ES-I3 (cell line): ENCODE results near the gene XAB2.

Experiments used
- H3K36me3 ChIP-seq: 2 replicates; pipeline ENCODE4 v1.6.1; 2013; ENCODE audit warnings: mild to moderate bottlenecking, low read length, control low read depth, moderate library complexity; ENCODE audit not compliant: insufficient read depth
- H3K4me1 ChIP-seq: 2 replicates; pipeline ENCODE4 v1.6.1; 2013; ENCODE audit warnings: mild to moderate bottlenecking, control low read depth, low read length; ENCODE audit not compliant: insufficient read depth
- H3K9ac ChIP-seq: 2 replicates; pipeline ENCODE4 v1.6.1; 2013; ENCODE audit warnings: low read depth, mild to moderate bottlenecking, low read length, moderate library complexity
- H3K9me3 ChIP-seq: 2 replicates; pipeline ENCODE4 v1.6.1; 2013; ENCODE audit warnings: mild to moderate bottlenecking, low read length, moderate library complexity; ENCODE audit not compliant: control insufficient read depth, insufficient read depth

XAB2 gene

GRCh38 chr19:7661744-7662538, 32.6 kb upstream of the XAB2 start:
- no peaks in the 10 kb centered on the region for H3K9me3 ChIP-seq
- no peaks in the 10 kb centered on the region for H3K4me1 ChIP-seq
- H3K36me3 ChIP-seq: no peaks in the 10 kb centered on the region
- no peak overlapping the region for H3K9ac ChIP-seq

- Histone ChIP-seq H3K9ac (no peak overlapping the region), H3K9me3 (no peaks in the 10 kb centered on the region), H3K4me1 (no peaks in the 10 kb centered on the region), H3K36me3 (no peaks in the 10 kb centered on the region)
These were observed 28.9 kb upstream of the XAB2 start for GRCh38 chr19:7658219-7658686.

DNA sequence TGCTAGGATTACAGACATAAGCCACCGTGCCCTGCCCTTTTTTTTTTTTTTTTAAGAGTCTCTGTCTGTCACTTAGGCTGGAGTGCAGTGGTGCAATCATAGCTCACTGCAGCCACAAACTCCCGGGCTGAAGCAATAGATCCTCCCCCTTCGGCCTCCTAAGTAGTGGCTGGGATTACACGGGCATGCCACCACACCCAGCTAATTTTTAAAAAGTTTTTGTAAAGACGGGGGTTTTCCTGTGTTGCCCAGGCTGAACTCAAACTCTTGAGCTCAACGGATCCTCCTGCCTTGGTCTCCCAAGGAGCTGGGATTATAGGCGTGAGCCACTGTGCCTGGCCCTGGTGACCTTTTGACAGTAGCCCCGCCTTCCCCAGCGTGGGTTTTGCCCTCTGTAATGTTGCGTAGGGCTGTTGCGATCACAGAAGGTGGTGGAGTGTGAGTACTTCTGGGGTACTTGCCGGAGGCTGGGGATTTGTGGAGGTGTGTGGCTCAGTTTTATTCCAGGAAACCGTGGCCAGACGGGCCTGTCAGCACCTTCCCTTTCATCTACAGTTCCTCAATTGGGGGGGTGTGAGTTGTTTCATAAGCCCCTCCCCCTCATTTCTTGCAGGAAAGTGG, 27.9 kb upstream of the XAB2 start:
- H3K36me3 ChIP-seq: no peaks in the 10 kb centered on the region
- H3K9ac ChIP-seq: no peak overlapping the region
- H3K4me1 ChIP-seq: no peaks in the 10 kb centered on the region
- no peaks in the 10 kb centered on the region for H3K9me3 ChIP-seq

- no peaks in the 10 kb centered on the region for H3K4me1 ChIP-seq
- no peak overlapping the region for H3K9ac ChIP-seq
- no peaks in the 10 kb centered on the region for H3K9me3 ChIP-seq
- H3K36me3 ChIP-seq: no peaks in the 10 kb centered on the region
These were observed 26.2 kb upstream of the XAB2 start for GRCh38 chr19:7655581-7655980.

DNA sequence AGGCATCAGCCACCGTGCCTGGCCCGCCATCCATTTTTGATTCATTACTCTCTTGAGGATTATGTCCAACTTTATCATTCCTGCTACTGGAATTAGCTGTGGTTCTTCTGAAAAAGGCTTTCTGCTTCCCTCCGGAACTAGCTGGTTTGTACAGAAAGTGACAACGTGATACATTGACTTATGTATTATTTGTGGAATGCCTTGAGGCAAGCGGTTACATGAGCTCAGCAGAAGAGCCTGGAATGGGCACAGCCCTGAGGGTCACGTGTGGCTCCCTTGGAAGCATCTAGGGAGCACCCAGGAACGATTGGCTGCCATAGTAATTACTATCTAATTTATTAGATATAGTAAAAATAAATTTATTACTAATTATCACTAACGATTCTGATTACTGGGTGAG, 25.1 kb upstream of the XAB2 start:
- Histone ChIP-seq H3K36me3 (no peaks in the 10 kb centered on the region), H3K4me1 (no peaks in the 10 kb centered on the region), H3K9me3 (no peaks in the 10 kb centered on the region), H3K9ac (no peak overlapping the region)

DNA sequence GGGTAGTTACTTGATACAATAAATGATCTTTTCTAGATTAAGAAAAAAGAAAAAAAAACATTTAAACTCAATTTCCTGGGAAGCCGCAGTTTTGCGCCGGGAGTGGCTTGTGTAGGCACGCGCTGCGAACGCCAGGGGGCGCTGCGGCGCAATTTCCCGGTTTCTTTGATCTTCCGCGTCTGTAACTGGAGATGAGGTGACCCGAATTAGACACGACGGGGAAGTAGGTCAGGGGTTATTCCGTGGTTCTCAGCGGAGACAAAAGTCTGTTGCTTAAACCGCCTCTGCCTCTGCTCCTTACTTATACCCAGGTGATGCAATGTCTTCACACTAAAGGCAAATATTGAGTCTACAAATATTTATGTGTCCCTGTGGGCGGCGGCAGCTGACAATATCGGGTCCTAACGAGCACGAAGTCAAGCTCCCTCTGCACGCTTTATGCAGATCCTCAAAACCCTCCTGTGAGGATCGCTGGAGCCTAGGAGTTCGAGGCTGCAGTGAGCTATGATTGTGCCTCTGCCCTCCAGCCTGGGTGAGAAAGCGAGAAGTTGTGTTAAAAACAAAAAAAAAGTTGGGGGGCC, 22.8 kb upstream of the XAB2 start:
- Histone ChIP-seq H3K36me3 (no peaks in the 10 kb centered on the region), H3K9me3 (no peaks in the 10 kb centered on the region), H3K9ac (peak overlapping the region; percentile 34; the same call in 1 of the 2 replicates), H3K4me1 (no peaks in the 10 kb centered on the region)

DNA sequence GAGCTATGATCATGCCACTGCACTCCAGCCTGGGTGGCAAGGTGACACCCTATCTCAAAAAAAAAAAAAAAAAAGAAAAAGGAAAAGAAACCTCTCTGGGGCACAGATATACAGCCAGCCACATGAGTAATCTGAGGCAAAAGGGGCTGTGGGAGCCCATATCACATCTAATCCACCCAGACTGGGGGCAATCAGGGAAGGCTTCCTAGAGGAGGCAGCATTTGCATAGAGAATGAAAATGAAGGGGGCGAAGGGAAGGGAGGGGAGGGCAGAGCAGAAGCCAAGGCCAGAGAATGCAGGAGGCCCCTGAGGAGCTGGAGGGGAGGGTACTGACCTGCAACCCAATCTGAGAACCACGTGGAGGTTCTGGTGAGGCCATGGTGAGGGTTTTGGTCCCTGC, 20.8 kb upstream of the XAB2 start:
- no peaks in the 10 kb centered on the region for H3K4me1 ChIP-seq

DNA sequence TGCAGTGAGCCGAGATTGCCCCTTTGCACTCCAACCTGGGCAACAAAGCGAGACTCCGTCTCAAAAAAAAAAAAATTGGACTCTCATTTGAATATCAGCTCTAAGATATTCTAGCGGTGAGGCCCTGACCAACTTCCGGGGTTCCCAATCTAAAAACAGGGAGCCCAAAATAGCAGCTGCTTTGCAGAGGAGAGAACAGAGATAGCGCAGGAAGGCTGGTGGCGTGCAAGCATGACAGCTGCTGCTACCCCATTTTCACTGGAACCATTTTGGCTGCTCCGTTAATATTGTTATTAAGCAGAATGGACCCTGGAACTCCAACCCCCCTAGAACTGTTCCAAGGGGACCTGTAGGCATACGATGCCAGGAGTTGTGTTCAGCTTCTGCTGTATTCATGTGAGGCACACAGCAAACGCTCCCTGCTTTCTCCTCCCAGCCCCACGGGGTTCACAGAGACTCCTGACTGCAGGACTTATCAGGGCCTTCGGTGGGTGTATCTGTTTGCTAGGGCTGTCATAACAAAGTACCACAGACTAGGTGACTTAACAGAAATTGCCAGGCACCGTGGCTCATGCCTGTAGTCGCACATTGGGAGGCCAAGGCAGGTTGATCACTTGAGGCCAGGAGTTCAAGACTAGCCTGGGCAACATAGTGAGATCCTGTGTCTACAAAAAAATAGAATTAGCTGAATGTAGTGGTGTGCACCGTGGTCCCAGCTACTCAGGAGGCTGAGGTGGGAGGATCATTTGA, 19.1 kb upstream of the XAB2 start:
- Histone ChIP-seq H3K36me3 (no peaks in the 10 kb centered on the region), H3K9ac (no peak overlapping the region), H3K9me3 (no peaks in the 10 kb centered on the region), H3K4me1 (no peaks in the 10 kb centered on the region)

More for the DNA sequence above, 20.8 kb upstream of the XAB2 start:
- Histone ChIP-seq H3K9ac (no peak overlapping the region), H3K36me3 (no peaks in the 10 kb centered on the region), H3K9me3 (no peaks in the 10 kb centered on the region)

GRCh38 chr19:7647156-7647555, 17.8 kb upstream of the XAB2 start:
- H3K9me3 ChIP-seq: no peaks in the 10 kb centered on the region
- no peaks in the 10 kb centered on the region for H3K36me3 ChIP-seq
- no peaks in the 10 kb centered on the region for H3K4me1 ChIP-seq
- no peak overlapping the region for H3K9ac ChIP-seq

DNA sequence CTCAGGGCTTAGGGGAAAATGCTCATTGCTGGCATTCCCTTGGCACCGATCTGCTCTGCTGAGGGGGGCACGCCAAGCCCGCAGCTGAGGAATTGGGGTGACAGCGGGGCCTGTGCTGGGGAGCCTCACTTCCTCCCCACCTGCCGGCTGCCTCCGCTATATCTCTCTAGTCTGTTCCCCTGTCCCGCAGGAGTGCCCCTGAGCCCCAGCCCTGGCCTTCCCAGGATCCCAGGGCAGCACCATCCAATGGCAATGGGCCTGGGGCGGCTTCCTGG, 17.0 kb upstream of the XAB2 start:
- Histone ChIP-seq H3K9ac (no peak overlapping the region), H3K4me1 (no peaks in the 10 kb centered on the region), H3K36me3 (no peaks in the 10 kb centered on the region), H3K9me3 (no peaks in the 10 kb centered on the region)

DNA sequence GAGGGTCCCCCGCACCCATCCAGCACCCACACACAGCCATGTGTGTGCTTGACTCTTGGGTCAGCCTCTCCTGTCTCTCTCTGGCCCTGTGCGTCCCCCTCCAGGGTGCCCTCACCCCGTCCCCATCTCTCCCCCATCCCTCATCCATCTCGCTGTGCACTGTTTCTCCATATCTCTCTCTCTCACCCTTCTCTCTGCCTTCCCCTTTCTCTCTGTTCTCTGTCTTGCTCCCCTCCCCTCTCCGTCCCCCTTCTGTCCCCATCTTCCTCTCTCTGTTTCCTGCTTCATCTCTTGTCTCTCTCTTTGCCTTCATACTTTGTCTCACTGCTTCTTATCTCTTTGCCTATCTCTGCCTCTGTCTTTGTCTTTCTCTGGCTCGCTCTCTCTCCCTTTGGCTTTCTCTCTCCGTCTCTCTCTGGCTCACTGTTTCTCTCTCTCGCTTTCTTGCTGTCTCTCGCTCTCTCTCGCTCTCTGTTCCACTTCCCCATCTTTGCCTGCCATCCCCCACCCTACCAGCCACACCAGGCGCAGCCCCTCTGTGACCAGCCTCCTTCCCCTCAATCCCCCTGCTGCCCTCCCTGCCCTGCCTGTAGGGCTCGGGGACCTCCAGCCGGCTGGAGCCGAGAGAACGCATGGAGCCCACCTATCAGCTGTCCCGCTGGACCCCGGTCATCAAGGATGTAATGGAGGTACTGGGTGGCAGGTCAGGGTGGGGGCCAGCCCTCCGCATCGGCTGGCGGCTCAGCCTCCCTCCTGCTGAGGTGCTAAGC, 16.5 kb upstream of the XAB2 start:
- H3K4me1 ChIP-seq: no peaks in the 10 kb centered on the region
- H3K9ac ChIP-seq: no peak overlapping the region
- H3K9me3 ChIP-seq: no peaks in the 10 kb centered on the region
- H3K36me3 ChIP-seq: no peaks in the 10 kb centered on the region

DNA sequence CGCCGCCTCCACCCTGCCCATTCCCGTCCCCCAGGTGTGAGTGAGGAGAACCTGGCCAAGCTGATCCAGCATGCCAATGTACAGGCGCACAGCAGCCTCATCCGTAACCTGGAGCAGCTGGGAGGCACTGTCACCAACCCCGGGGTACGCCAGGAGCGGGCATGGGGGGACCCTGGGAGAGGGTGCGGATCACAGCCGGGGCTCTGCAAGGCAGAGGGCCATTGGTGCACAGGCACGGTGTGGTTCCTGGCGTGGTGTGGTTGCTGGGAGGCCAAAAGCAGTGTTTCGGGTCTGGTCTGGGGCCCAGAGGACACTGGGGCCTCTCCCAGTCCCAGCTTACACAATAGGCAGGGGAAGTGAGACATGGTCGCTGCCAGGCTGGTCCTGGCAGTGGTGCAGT, 15.8 kb upstream of the XAB2 start:
- no peaks in the 10 kb centered on the region for H3K4me1 ChIP-seq
- H3K9ac ChIP-seq: no peak overlapping the region
- no peaks in the 10 kb centered on the region for H3K36me3 ChIP-seq
- no peaks in the 10 kb centered on the region for H3K9me3 ChIP-seq

GRCh38 chr19:7644550-7644877, 15.2 kb upstream of the XAB2 start:
- Histone ChIP-seq H3K36me3 (no peaks in the 10 kb centered on the region), H3K9ac (no peak overlapping the region), H3K4me1 (no peaks in the 10 kb centered on the region), H3K9me3 (no peaks in the 10 kb centered on the region)
